Measurements from ENCODE around the gene CARMIL1.

The CARMIL1 gene

GRCh38 chr6:25623879-25624278 is 344.7 kb downstream of the CARMIL1 start:
- H3K36me3 ChIP-seq (ENCODE audit: control insufficient read depth, insufficient read depth, low read length), result no peaks in the 10 kb centered on the region

GRCh38 chr6:25627001-25627400 is 347.8 kb downstream of the CARMIL1 start:
- H3K27ac ChIP-seq (ENCODE audit: insufficient read depth, low read depth, low read length, poor library complexity, severe bottlenecking), result no peak overlapping the region
- 61 to 70% methylated on average over 3 of the region's 3 CpGs for WGBS, 2 experiments
- no peaks in the 10 kb centered on the region for H3K36me3 ChIP-seq (ENCODE audit: control insufficient read depth, insufficient read depth, low read length)
- no peaks in the 10 kb centered on the region for H3K4me1 ChIP-seq (ENCODE audit: control insufficient read depth, insufficient read depth, low read length)
- no peaks in the 10 kb centered on the region for H3K9me3 ChIP-seq (ENCODE audit: control insufficient read depth, low read length)
- H3K4me3 ChIP-seq (ENCODE audit: insufficient read depth, low read depth, low read length), result no peak overlapping the region
- H3K27me3 ChIP-seq (ENCODE audit: control insufficient read depth, insufficient read depth, low read length, poor library complexity, severe bottlenecking), result peaks cover 13% of the 10 kb centered on the region

More at GRCh38 chr6:25623879-25624278, 344.7 kb downstream of the CARMIL1 start:
- Histone ChIP-seq H3K27me3 (ENCODE audit: control insufficient read depth, insufficient read depth, low read length, poor library complexity, severe bottlenecking) (no peaks in the 10 kb centered on the region), H3K9me3 (ENCODE audit: control insufficient read depth, low read length) (no peaks in the 10 kb centered on the region), H3K4me1 (ENCODE audit: control insufficient read depth, insufficient read depth, low read length) (no peaks in the 10 kb centered on the region), H3K4me3 (ENCODE audit: insufficient read depth, low read depth, low read length) (no peak overlapping the region), H3K27ac (ENCODE audit: insufficient read depth, low read depth, low read length, poor library complexity, severe bottlenecking) (no peak overlapping the region)
- WGBS, 2 experiments, result 95 to 100% methylated on average over 1 of the region's 1 CpG

- H3K27me3 ChIP-seq (ENCODE audit: control insufficient read depth, insufficient read depth, low read length, poor library complexity, severe bottlenecking), result peaks cover 18% of the 10 kb centered on the region
- H3K4me1 ChIP-seq (ENCODE audit: control insufficient read depth, insufficient read depth, low read length), result no peaks in the 10 kb centered on the region
- no peaks in the 10 kb centered on the region for H3K36me3 ChIP-seq (ENCODE audit: control insufficient read depth, insufficient read depth, low read length)
- no peak overlapping the region for H3K4me3 ChIP-seq (ENCODE audit: insufficient read depth, low read depth, low read length)
- WGBS, 2 experiments, result 86 to 88% methylated on average over 4 of the region's 4 CpGs
- no peak overlapping the region for H3K27ac ChIP-seq (ENCODE audit: insufficient read depth, low read depth, low read length, poor library complexity, severe bottlenecking)
- H3K9me3 ChIP-seq (ENCODE audit: control insufficient read depth, low read length), result no peaks in the 10 kb centered on the region
These were observed 349.5 kb downstream of the CARMIL1 start for GRCh38 chr6:25628471-25629197.

GRCh38 chr6:25629198-25629576 is 350.0 kb downstream of the CARMIL1 start:
- Histone ChIP-seq H3K36me3 (ENCODE audit: control insufficient read depth, insufficient read depth, low read length) (no peaks in the 10 kb centered on the region), H3K9me3 (ENCODE audit: control insufficient read depth, low read length) (no peaks in the 10 kb centered on the region), H3K27ac (ENCODE audit: insufficient read depth, low read depth, low read length, poor library complexity, severe bottlenecking) (no peak overlapping the region), H3K4me3 (ENCODE audit: insufficient read depth, low read depth, low read length) (no peak overlapping the region), H3K27me3 (ENCODE audit: control insufficient read depth, insufficient read depth, low read length, poor library complexity, severe bottlenecking) (peaks cover 18% of the 10 kb centered on the region), H3K4me1 (ENCODE audit: control insufficient read depth, insufficient read depth, low read length) (peaks cover 1% of the 10 kb centered on the region)
- WGBS, 2 experiments, result 82 to 84% methylated on average over 4 of the region's 4 CpGs

GRCh38 chr6:25630508-25631278 is 351.5 kb downstream of the CARMIL1 start:
- 40 to 72% methylated on average over 3 to 4 of the region's 4 CpGs for WGBS, 2 experiments
- H3K9me3 ChIP-seq (ENCODE audit: control insufficient read depth, low read length), result no peaks in the 10 kb centered on the region
- peaks cover 6% of the 10 kb centered on the region for H3K4me1 ChIP-seq (ENCODE audit: control insufficient read depth, insufficient read depth, low read length)
- H3K4me3 ChIP-seq (ENCODE audit: insufficient read depth, low read depth, low read length), result no peak overlapping the region
- no peak overlapping the region for H3K27ac ChIP-seq (ENCODE audit: insufficient read depth, low read depth, low read length, poor library complexity, severe bottlenecking)
- H3K36me3 ChIP-seq (ENCODE audit: control insufficient read depth, insufficient read depth, low read length), result no peaks in the 10 kb centered on the region
- peaks cover 18% of the 10 kb centered on the region for H3K27me3 ChIP-seq (ENCODE audit: control insufficient read depth, insufficient read depth, low read length, poor library complexity, severe bottlenecking)

- 91 to 97% methylated on average over 2 of the region's 2 CpGs for WGBS, 2 experiments
- H3K27me3 ChIP-seq (ENCODE audit: control insufficient read depth, insufficient read depth, low read length, poor library complexity, severe bottlenecking), result peaks cover 9% of the 10 kb centered on the region
These were observed 356.7 kb downstream of the CARMIL1 start for GRCh38 chr6:25635886-25636317.

GRCh38 chr6:25637211-25637610 is 358.0 kb downstream of the CARMIL1 start:
- H3K27me3 ChIP-seq (ENCODE audit: control insufficient read depth, insufficient read depth, low read length, poor library complexity, severe bottlenecking), result peaks cover 3% of the 10 kb centered on the region
- H3K4me1 ChIP-seq (ENCODE audit: control insufficient read depth, insufficient read depth, low read length), result peaks cover 6% of the 10 kb centered on the region
- no peak overlapping the region for H3K4me3 ChIP-seq (ENCODE audit: insufficient read depth, low read depth, low read length)
- no peaks in the 10 kb centered on the region for H3K9me3 ChIP-seq (ENCODE audit: control insufficient read depth, low read length)
- no peak overlapping the region for H3K27ac ChIP-seq (ENCODE audit: insufficient read depth, low read depth, low read length, poor library complexity, severe bottlenecking)
- no peaks in the 10 kb centered on the region for H3K36me3 ChIP-seq (ENCODE audit: control insufficient read depth, insufficient read depth, low read length)
- WGBS, 2 experiments, result 100% methylated on average over 1 of the region's 1 CpG; no CpG with 5 or more reads in 1 of the 2 experiments

More at GRCh38 chr6:25635886-25636317, 356.7 kb downstream of the CARMIL1 start:
- no peak overlapping the region for H3K4me3 ChIP-seq (ENCODE audit: insufficient read depth, low read depth, low read length)
- peak overlapping the region; percentile 18 for H3K27ac ChIP-seq (ENCODE audit: insufficient read depth, low read depth, low read length, poor library complexity, severe bottlenecking)
- no peaks in the 10 kb centered on the region for H3K36me3 ChIP-seq (ENCODE audit: control insufficient read depth, insufficient read depth, low read length)
- no peaks in the 10 kb centered on the region for H3K9me3 ChIP-seq (ENCODE audit: control insufficient read depth, low read length)
- peaks cover 6% of the 10 kb centered on the region for H3K4me1 ChIP-seq (ENCODE audit: control insufficient read depth, insufficient read depth, low read length)

- WGBS, 2 experiments, result 62 to 69% methylated on average over 4 of the region's 4 CpGs
- Histone ChIP-seq H3K9me3 (ENCODE audit: control insufficient read depth, low read length) (no peaks in the 10 kb centered on the region), H3K4me1 (ENCODE audit: control insufficient read depth, insufficient read depth, low read length) (peaks cover 6% of the 10 kb centered on the region), H3K4me3 (ENCODE audit: insufficient read depth, low read depth, low read length) (no peak overlapping the region), H3K36me3 (ENCODE audit: control insufficient read depth, insufficient read depth, low read length) (no peaks in the 10 kb centered on the region), H3K27ac (ENCODE audit: insufficient read depth, low read depth, low read length, poor library complexity, severe bottlenecking) (no peak overlapping the region), H3K27me3 (ENCODE audit: control insufficient read depth, insufficient read depth, low read length, poor library complexity, severe bottlenecking) (no peaks in the 10 kb centered on the region)
These were observed 358.8 kb downstream of the CARMIL1 start for GRCh38 chr6:25637960-25638434.

GRCh38 chr6:25639653-25640052 is 360.5 kb downstream of the CARMIL1 start:
- H3K4me3 ChIP-seq (ENCODE audit: insufficient read depth, low read depth, low read length), result no peak overlapping the region
- H3K27me3 ChIP-seq (ENCODE audit: control insufficient read depth, insufficient read depth, low read length, poor library complexity, severe bottlenecking), result no peaks in the 10 kb centered on the region
- WGBS, 2 experiments, result 94 to 97% methylated on average over 4 of the region's 4 CpGs
- no peak overlapping the region for H3K27ac ChIP-seq (ENCODE audit: insufficient read depth, low read depth, low read length, poor library complexity, severe bottlenecking)
- H3K4me1 ChIP-seq (ENCODE audit: control insufficient read depth, insufficient read depth, low read length), result peaks cover 9% of the 10 kb centered on the region
- H3K36me3 ChIP-seq (ENCODE audit: control insufficient read depth, insufficient read depth, low read length), result no peaks in the 10 kb centered on the region
- H3K9me3 ChIP-seq (ENCODE audit: control insufficient read depth, low read length), result no peaks in the 10 kb centered on the region

- peaks cover 7% of the 10 kb centered on the region for H3K4me1 ChIP-seq (ENCODE audit: control insufficient read depth, insufficient read depth, low read length)
- H3K9me3 ChIP-seq (ENCODE audit: control insufficient read depth, low read length), result no peaks in the 10 kb centered on the region
- H3K27me3 ChIP-seq (ENCODE audit: control insufficient read depth, insufficient read depth, low read length, poor library complexity, severe bottlenecking), result no peaks in the 10 kb centered on the region
- H3K27ac ChIP-seq (ENCODE audit: insufficient read depth, low read depth, low read length, poor library complexity, severe bottlenecking), result no peak overlapping the region
- WGBS, 2 experiments, result 93 to 94% methylated on average over 5 of the region's 5 CpGs
- H3K4me3 ChIP-seq (ENCODE audit: insufficient read depth, low read depth, low read length), result no peak overlapping the region
- no peaks in the 10 kb centered on the region for H3K36me3 ChIP-seq (ENCODE audit: control insufficient read depth, insufficient read depth, low read length)
These were observed 361.3 kb downstream of the CARMIL1 start for GRCh38 chr6:25640446-25640845.

Measured in ectodermal cell (in vitro differentiated cells).